ENCODE measurements around the gene KCNMA1. TPM values are rescaled to one million over a fixed set of nuclear protein-coding genes. Genes with fewer than 3 reads are reported as not detected.

KCNMA1 gene
- total RNA-seq, 3 donors from 2014 or later: 45.4 to 312 (median 62.4) TPM

DNA sequence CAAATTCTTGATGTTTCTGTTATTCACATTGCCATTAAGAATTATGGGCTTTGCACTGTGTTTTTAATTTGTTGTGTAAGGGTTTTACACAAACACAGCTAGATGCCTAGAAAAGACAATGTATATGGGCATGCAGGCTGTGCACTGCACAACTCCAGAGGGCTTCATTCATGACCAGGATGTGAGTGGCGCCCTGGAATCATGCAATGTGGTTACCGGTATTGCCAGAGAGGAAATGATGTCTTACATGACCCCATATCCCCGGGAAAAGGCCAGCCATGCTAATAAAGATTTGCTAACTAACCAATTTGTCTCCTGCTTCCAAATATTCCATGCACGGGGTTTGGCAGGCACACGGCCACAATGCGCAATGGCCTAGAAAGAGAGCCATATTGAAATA is 16.9 kb downstream of the KCNMA1 start:
- H3K4me1 ChIP-seq (ENCODE audit: low read depth): no peaks in the 10 kb centered on the region
- intact Hi-C loops (cut with DNase I, micrococcal nuclease): loop anchor here in 1 of 2 donors (10.0 kb wide), 1 partner anchor 126 kb away; no protein-coding TSS in a partner anchor
- H3K9me3 ChIP-seq: no peaks in the 10 kb centered on the region
- no peak overlapping the region for H3K4me3 ChIP-seq
- no peak for ATAC-seq
- TF ChIP-seq, protein P1, sequence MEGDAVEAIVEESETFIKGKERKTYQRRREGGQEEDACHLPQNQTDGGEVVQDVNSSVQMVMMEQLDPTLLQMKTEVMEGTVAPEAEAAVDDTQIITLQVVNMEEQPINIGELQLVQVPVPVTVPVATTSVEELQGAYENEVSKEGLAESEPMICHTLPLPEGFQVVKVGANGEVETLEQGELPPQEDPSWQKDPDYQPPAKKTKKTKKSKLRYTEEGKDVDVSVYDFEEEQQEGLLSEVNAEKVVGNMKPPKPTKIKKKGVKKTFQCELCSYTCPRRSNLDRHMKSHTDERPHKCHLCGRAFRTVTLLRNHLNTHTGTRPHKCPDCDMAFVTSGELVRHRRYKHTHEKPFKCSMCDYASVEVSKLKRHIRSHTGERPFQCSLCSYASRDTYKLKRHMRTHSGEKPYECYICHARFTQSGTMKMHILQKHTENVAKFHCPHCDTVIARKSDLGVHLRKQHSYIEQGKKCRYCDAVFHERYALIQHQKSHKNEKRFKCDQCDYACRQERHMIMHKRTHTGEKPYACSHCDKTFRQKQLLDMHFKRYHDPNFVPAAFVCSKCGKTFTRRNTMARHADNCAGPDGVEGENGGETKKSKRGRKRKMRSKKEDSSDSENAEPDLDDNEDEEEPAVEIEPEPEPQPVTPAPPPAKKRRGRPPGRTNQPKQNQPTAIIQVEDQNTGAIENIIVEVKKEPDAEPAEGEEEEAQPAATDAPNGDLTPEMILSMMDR (IDR thresholded peaks at IDR 0.05): no peak
- no peak for DNase-seq
- H3K36me3 ChIP-seq (ENCODE audit: low read depth): no peaks in the 10 kb centered on the region

DNA sequence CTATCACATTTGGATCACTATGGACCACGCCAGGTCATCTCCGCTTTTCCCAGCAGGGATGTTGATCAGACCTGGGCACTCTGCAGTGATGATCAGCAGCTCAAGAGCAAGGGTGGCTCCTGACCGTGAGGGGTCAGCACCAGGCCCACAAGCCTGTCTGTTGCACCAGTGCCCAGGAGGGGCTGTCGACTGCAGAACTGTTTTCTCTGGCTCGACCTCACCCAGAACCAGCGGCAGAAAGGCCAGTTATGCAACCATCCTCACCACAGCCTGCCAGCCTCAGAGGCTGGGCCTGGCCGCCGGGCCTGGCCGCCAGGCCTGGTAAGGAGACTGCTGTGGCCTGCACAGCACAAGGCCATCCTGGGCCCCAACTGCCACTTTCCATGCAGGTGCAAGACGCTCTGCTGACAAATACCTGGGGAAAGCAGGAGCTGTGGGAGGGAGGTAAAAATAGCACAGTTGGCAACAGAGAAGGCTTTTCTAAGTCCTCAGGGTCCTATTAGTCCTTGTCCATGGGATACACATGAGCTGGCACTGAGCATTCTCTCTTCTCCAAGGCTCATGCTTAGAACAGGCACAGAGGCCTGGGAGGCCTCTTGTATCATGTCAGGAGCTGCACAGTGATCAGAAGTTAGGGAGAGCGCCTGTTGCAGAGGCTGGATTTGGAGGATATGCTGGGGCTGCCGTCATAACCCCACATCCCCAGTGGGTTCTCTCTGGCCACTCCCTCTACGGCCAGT is 17.5 kb downstream of the KCNMA1 start:
- TF ChIP-seq, protein P1 (IDR thresholded peaks at IDR 0.05): no peak
- DNase-seq (no peak), ATAC-seq (no peak)
- no peaks in the 10 kb centered on the region for H3K4me1 ChIP-seq (ENCODE audit: low read depth)
- intact Hi-C loops (cut with DNase I, micrococcal nuclease): loop anchor here in 1 of 2 donors (10.0 kb wide), 1 partner anchor 125 kb away; no protein-coding TSS in a partner anchor
- H3K9me3 ChIP-seq: no peaks in the 10 kb centered on the region
- no peaks in the 10 kb centered on the region for H3K36me3 ChIP-seq (ENCODE audit: low read depth)
- no peak overlapping the region for H3K4me3 ChIP-seq

DNA sequence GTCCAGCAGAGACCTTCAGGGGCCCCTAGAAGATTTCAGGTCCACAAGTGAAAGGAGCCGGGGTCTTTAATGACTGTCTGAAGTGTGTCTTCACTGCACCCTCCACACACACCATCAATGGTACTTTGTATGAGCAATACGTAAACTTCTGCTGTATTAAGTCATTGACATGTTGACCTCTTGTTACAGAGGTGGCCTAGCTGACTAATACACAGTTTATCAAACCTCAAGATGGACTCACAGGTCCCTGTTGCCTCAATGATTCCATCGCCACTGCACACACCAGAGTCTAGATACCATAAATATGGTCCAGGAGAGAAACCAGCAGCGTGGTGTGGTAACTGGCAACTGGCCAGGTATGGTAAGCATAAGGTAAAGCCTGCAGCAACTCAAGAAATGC is 19.5 kb downstream of the KCNMA1 start:
- intact Hi-C loops (cut with DNase I, micrococcal nuclease): no loop called here
- Histone ChIP-seq H3K4me1 (ENCODE audit: low read depth) (no peaks in the 10 kb centered on the region), H3K9me3 (no peaks in the 10 kb centered on the region), H3K36me3 (ENCODE audit: low read depth) (no peaks in the 10 kb centered on the region), H3K4me3 (no peak overlapping the region)
- TF ChIP-seq, protein P1 (IDR thresholded peaks at IDR 0.05): no peak
- DNase-seq: no peak
- ATAC-seq: no peak

DNA sequence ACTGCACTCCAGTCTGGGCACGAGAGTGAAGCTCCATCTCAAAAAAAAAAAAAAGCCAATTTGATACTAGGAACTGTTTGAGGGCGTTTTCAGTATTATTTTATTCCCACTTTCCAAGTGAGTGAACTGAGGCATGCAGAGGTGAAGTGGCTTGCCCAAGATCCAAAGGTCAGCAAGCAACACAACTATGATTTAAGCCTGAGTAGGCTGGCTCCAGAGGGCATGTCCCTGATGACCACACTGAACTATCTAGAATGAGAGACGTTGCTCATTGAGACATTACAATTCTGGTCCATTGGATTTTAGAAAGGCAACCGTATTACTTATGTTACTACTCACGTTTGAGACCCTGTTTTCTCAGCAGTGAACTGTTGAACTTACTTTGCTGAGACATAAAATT is 20.8 kb downstream of the KCNMA1 start:
- Histone ChIP-seq H3K4me1 (ENCODE audit: low read depth) (no peaks in the 10 kb centered on the region), H3K36me3 (ENCODE audit: low read depth) (no peaks in the 10 kb centered on the region), H3K9me3 (no peaks in the 10 kb centered on the region), H3K4me3 (no peak overlapping the region)
- ATAC-seq (no peak), DNase-seq (no peak)
- intact Hi-C loops (cut with DNase I, micrococcal nuclease): no loop called here
- TF ChIP-seq, protein P1 (IDR thresholded peaks at IDR 0.05): no peak

DNA sequence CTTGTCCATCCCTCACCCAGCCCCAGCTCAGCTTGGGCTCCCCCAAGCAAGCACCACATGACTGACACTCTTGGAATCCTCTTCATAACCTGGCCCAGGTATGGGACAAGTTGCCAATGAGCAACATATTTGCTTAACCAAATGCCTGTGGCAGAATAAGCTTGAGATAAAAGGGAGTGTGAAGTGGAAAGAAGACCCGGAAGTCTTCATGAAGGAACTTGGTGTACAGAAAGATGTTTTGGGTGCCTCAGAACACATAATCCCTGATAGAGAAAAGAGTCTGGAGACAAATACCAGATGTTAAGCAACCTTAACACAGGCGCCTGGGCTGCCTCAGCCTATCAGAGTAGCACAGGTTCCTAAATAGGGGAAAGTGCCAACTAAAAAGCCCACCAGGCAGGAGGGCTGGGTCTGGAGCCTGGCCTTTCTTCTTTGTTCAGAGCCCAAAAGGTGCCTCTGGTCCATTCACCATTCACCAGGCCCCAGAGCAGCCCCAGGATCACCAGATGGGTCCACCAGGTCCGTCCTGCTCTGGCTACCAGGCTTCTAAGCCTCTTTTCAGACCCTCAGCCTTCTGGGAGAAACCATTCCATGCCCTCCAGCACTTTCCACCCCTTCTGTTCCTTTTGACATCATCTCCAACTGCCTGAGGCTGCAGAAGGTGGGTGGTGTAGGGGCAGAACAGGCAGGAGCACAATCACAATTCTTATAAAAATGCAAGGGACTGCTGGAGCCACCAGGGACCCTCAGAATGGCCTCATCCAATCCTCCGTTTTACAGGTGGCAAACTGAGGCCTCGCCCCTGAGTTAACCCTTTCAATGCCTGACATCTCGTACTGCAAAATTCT is 22.6 kb downstream of the KCNMA1 start:
- no peaks in the 10 kb centered on the region for H3K36me3 ChIP-seq (ENCODE audit: low read depth)
- H3K4me3 ChIP-seq: no peak overlapping the region
- TF ChIP-seq, protein P1 (IDR thresholded peaks at IDR 0.05): no peak
- intact Hi-C loops (cut with DNase I, micrococcal nuclease): no loop called here
- no peak for DNase-seq
- H3K4me1 ChIP-seq (ENCODE audit: low read depth): no peaks in the 10 kb centered on the region
- ATAC-seq: no peak
- no peaks in the 10 kb centered on the region for H3K9me3 ChIP-seq
